ENCODE results near the gene LLGL2. TPM values are rescaled to one million over a fixed set of nuclear protein-coding genes. Genes with fewer than 3 reads are reported as not detected.

The LLGL2 gene
- total RNA-seq, 1 experiment from 2014 or later = 165 TPM

- TF ChIP-seq CTCF (IDR thresholded peaks at IDR 0.05; ENCODE audit: insufficient read depth in 1 of 2, low read depth in 1 of 2, low read length in 1 of 2, severe bottlenecking in 1 of 2, unreplicated experiment in 1 of 2) = peak in 1 of 2 experiments; percentile 15
- Histone ChIP-seq H3K36me3 (ENCODE audit: control insufficient read depth, insufficient read depth, low read length) (no peaks in the 10 kb centered on the region), H3K9me3 (no peaks in the 10 kb centered on the region), H3K27me3 (replicated peaks; ENCODE audit: control insufficient read depth, insufficient read depth, low read length) (no peaks in the 10 kb centered on the region), H3K4me1 (peaks cover 35% of the 10 kb centered on the region), H3K4me3 (ENCODE audit: low read depth, low read length) (no peak overlapping the region)
- Mint-ChIP-seq H3K4me1 (ENCODE audit: low read depth, unreplicated experiment) (peaks cover 16% of the 10 kb centered on the region), H3K27ac (ENCODE audit: unreplicated experiment) (no peak overlapping the region), H3K27me3 (ENCODE audit: insufficient read depth, unreplicated experiment) (no peaks in the 10 kb centered on the region), H3K9me3 (ENCODE audit: unreplicated experiment) (no peaks in the 10 kb centered on the region), H3K36me3 (ENCODE audit: insufficient read depth, unreplicated experiment) (peaks cover 6% of the 10 kb centered on the region), H3K4me3 (ENCODE audit: unreplicated experiment) (no peak overlapping the region)
- DNase-seq = peak in 1 of 2 experiments; percentile 47
- BruUV-seq (replicated peaks) = no TSS peak
- intact Hi-C loops (cut with micrococcal nuclease; ENCODE audit: unreplicated experiment) = no loop called here
- CTCF ChIA-PET = interaction anchor here (0.6 to 2.6 kb wide), 3 partner anchors 14 to 175 kb away, joined by 3 to 9 read pairs (median 4); no protein-coding TSS in a partner anchor
- POLR2A ChIA-PET = no interaction called here
Measured at GRCh38 chr17:75615301-75615700, 89.8 kb downstream of the LLGL2 start.

GRCh38 chr17:75616521-75617122 is 91.1 kb downstream of the LLGL2 start:
- Mint-ChIP-seq H3K27ac (ENCODE audit: unreplicated experiment) (no peak overlapping the region), H3K9me3 (ENCODE audit: unreplicated experiment) (no peaks in the 10 kb centered on the region), H3K4me1 (ENCODE audit: low read depth, unreplicated experiment) (peaks cover 7% of the 10 kb centered on the region), H3K4me3 (ENCODE audit: unreplicated experiment) (no peak overlapping the region), H3K36me3 (ENCODE audit: insufficient read depth, unreplicated experiment) (peaks cover 15% of the 10 kb centered on the region), H3K27me3 (ENCODE audit: insufficient read depth, unreplicated experiment) (no peaks in the 10 kb centered on the region)
- BruUV-seq (replicated peaks) = no TSS peak
- TF ChIP-seq CTCF (IDR thresholded peaks at IDR 0.05; ENCODE audit: insufficient read depth in 1 of 2, low read depth in 1 of 2, low read length in 1 of 2, severe bottlenecking in 1 of 2, unreplicated experiment in 1 of 2) = no peak
- POLR2A ChIA-PET = interaction anchor here (0.6 to 0.7 kb wide), 2 partner anchors 30 to 220 kb away, joined by 3 to 5 read pairs; no protein-coding TSS in a partner anchor
- DNase-seq = no peak
- H3K4me1 ChIP-seq = peaks cover 22% of the 10 kb centered on the region
- H3K4me3 ChIP-seq (ENCODE audit: low read depth, low read length) = no peak overlapping the region
- no peaks in the 10 kb centered on the region for H3K36me3 ChIP-seq (ENCODE audit: control insufficient read depth, insufficient read depth, low read length)
- intact Hi-C loops (cut with micrococcal nuclease; ENCODE audit: unreplicated experiment) = no loop called here
- no peaks in the 10 kb centered on the region for H3K27me3 ChIP-seq (replicated peaks; ENCODE audit: control insufficient read depth, insufficient read depth, low read length)
- no peaks in the 10 kb centered on the region for H3K9me3 ChIP-seq
- CTCF ChIA-PET = interaction anchor here (0.8 to 1.7 kb wide), 3 partner anchors 17 to 131 kb away, joined by 3 to 8 read pairs (median 5); partner anchors contain the start of gene SMIM5

GRCh38 chr17:75617218-75617617 is 91.7 kb downstream of the LLGL2 start:
- CTCF ChIA-PET = interaction anchor here (0.7 to 1.7 kb wide), 4 partner anchors 16 to 131 kb away, joined by 3 to 8 read pairs (median 5); partner anchors contain the start of gene SMIM5
- Mint-ChIP-seq H3K4me1 (ENCODE audit: low read depth, unreplicated experiment) (peaks cover 5% of the 10 kb centered on the region), H3K36me3 (ENCODE audit: insufficient read depth, unreplicated experiment) (peaks cover 9% of the 10 kb centered on the region), H3K27ac (ENCODE audit: unreplicated experiment) (no peak overlapping the region), H3K27me3 (ENCODE audit: insufficient read depth, unreplicated experiment) (no peaks in the 10 kb centered on the region), H3K9me3 (ENCODE audit: unreplicated experiment) (no peaks in the 10 kb centered on the region), H3K4me3 (ENCODE audit: unreplicated experiment) (no peak overlapping the region)
- intact Hi-C loops (cut with micrococcal nuclease; ENCODE audit: unreplicated experiment) = no loop called here
- H3K4me3 ChIP-seq (ENCODE audit: low read depth, low read length) = no peak overlapping the region
- BruUV-seq (replicated peaks) = no TSS peak
- DNase-seq = peak in 1 of 2 experiments; percentile 72
- no peaks in the 10 kb centered on the region for H3K36me3 ChIP-seq (ENCODE audit: control insufficient read depth, insufficient read depth, low read length)
- H3K4me1 ChIP-seq = peaks cover 21% of the 10 kb centered on the region
- TF ChIP-seq CTCF (IDR thresholded peaks at IDR 0.05; ENCODE audit: insufficient read depth in 1 of 2, low read depth in 1 of 2, low read length in 1 of 2, severe bottlenecking in 1 of 2, unreplicated experiment in 1 of 2) = no peak
- POLR2A ChIA-PET = interaction anchor here (0.8 kb wide), 1 partner anchor 163 kb away, joined by 4 read pairs; no protein-coding TSS in a partner anchor
- H3K27me3 ChIP-seq (replicated peaks; ENCODE audit: control insufficient read depth, insufficient read depth, low read length) = no peaks in the 10 kb centered on the region
- no peaks in the 10 kb centered on the region for H3K9me3 ChIP-seq

Data from Caco-2 (cell line).